LNCAP (cell line): ENCODE measurements around the gene NPHP4.

Experiments
- TF ChIP-seq, protein P1 (sequence below): fragments of 450-650 bp; IDR thresholded peaks from 2 replicates; pipeline ENCODE4 v1.5.1; 2017; ENCODE audit warnings: mild to moderate bottlenecking

Gene NPHP4

DNA sequence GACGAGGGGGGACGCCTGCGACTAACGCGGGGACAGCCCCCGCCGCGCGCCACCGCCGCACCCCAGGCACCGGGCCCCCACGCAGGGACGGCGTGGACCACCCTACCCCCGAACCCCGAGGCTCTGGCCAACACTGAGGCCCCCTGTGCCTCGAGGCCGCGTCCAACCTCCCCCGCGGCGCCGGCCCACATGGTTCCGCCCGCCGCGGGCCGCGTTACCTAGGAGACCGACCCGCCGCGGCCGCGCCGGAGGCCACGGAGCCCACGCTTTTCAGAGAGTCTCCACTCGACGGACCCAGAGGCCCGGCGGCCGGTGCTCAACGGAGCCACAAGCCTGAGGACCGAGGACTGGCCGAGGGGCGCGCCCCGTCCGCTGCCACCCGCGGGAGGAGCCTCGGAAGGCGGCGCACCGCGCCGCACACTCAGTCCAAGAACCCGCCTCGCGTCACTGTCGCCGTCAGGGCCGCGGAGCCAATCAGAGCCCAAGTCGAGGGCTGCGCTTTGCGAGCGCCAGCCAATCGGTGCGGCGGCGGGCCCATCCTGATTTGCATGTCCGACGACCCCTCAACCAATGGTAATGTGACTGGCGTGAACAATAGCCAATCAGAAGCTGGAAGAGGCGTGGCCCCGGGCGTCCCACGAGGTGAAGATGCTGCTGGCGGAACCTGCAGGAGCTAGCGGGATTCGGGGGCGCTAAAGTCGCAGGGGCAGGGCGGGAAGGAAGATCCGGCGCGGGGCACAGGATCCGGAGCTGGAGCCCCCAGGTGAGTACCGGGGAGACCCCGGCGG is at the start of gene NPHP4:
NPHP4 (minus strand) TSS at position 400 of the 788 bp plus-strand sequence. CDS start 6,136 bp downstream, outside the sequence.
- TF ChIP-seq, protein P1, sequence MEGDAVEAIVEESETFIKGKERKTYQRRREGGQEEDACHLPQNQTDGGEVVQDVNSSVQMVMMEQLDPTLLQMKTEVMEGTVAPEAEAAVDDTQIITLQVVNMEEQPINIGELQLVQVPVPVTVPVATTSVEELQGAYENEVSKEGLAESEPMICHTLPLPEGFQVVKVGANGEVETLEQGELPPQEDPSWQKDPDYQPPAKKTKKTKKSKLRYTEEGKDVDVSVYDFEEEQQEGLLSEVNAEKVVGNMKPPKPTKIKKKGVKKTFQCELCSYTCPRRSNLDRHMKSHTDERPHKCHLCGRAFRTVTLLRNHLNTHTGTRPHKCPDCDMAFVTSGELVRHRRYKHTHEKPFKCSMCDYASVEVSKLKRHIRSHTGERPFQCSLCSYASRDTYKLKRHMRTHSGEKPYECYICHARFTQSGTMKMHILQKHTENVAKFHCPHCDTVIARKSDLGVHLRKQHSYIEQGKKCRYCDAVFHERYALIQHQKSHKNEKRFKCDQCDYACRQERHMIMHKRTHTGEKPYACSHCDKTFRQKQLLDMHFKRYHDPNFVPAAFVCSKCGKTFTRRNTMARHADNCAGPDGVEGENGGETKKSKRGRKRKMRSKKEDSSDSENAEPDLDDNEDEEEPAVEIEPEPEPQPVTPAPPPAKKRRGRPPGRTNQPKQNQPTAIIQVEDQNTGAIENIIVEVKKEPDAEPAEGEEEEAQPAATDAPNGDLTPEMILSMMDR: no peak

DNA sequence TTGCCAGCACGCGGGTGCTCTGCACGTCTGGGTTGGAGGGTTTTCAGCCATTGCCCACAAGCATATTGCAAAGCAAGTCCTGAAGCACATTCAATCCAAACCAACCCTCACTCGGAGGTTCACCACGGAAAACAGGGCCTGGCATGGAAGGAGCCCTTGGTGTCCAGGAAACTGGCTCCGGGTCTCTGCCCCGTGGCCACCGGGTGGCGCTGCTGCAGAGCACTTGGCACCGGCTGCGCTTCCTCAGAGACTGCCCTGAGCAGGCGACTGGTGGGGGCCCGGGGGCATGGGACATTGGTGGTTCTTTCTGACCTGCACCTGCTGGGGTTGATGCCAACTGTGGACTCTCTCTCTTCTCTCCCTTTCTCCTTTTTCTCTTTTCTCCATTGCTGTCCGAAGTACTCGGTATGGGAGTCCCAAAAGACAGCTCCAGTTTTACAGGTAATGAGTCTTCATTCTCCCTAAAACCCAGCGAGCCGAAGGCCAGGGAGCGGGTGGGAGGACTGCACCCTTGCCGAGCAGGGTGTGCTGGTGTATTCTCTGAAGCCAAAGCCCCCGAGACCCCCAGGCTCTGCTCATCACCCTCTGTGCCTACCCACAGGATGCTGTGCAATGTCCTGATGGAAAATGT is 49.3 kb upstream of the NPHP4 start:
- TF ChIP-seq, protein P1: peak; percentile 62

DNA sequence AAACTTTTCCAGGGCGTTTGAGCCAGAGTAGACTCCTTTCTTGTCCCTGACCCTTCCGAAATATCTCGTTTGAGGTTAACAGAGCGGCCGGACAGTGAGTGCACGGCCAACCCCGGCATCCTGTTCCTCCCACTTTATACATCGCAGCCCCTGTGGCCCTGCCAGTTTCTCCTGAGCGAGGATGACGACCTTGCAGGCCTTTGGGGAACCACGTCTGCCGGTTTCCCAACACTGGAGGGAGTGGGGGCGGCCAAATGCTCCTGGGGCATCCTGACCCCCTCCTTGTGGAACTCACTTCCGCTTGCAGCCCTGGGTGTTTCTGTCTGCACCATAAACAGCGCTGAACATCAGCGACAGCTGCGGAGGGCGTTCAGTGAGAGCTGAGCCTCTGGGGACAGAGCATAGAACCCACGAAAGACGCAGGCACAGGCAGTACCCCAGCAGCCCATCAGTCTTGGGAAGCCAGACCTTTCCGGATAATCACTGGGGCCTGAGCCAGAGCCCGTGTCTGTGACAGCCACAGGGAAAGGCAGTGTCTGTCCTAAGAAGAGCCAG is 48.7 kb upstream of the NPHP4 start:
- TF ChIP-seq, protein P1: no peak

DNA sequence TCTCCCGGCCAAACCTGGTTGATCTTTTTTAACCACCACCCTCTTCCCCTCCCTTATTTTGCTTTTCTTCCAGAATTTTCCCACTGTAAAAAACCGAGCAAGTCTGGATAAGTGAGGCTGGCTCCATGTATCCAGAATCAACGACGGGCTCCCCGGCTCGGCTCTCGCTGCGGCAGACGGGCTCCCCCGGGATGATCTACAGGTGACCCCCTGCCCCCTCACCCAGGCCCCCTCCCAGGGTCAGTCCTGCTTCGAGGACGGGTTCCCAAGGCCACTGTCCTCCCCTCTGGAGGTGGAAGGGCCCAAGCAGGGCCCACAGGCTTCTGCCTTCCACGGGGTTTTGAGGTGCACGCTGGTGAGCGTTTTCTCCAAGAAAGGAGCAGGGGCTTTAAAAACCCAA is 48.2 kb upstream of the NPHP4 start:
- TF ChIP-seq, protein P1: no peak

DNA sequence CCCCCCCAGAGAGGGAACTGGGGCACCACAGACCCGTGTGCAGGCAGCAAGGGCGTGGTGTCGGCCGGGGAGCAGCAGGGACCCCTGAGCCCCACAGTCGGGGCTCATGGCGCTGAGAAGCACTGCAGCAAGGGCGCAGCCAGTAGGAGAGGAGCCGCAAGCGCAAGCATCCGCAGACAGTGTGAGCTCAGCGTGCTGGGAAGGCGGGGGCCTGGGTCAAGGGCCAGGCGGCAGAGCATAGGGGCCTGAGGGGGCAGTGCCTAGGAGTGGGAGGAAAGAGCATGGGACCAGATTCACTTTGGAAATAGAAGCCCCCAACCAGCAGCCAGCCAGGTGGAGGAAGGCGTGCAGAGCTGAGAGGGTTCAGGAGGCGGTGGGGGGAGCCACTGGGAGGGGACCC is 46.8 kb upstream of the NPHP4 start:
- TF ChIP-seq, protein P1: no peak

DNA sequence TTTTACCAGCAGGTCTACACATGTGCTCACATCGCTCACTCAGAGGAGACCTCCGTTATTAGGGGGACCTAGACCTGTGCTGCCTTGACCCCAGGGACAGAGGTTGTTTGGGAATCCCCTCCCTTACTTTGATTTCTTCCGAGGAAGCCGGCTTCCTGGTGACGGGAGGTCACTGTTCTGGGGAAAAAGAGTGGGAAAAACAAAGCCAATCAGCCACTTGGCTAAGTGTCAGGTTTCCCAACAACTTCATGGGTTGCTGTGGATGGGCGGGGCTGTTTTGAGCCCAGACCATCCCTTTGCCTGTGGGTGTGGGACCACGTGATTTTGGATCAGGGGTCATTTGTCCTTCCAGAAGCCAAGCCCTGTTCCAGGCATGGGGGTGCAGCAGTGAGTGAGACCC is 46.4 kb upstream of the NPHP4 start:
- TF ChIP-seq, protein P1: no peak

DNA sequence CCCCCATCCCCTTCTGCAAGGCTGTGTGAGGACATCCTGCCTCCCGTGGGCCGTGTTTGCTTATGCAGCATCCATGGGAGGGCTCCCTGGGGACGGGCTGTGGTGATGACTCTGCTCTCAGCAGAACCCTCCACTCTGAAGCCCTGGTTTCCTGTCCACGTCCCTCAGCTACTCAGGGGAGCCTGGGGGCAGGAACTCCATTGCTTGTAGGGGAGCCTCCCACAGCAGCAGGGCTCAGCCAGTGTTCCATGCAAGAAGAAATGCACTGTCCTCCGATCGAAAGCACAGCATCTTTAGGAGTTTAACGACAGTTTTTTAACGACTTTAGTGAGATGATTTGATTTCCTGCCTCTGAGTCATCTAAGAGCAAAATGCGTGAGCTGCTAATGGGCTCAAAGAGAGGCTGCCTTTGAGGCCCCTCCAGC is 45.1 kb upstream of the NPHP4 start:
- TF ChIP-seq, protein P1: no peak
